ENCODE results near the gene APPBP2.

DNA sequence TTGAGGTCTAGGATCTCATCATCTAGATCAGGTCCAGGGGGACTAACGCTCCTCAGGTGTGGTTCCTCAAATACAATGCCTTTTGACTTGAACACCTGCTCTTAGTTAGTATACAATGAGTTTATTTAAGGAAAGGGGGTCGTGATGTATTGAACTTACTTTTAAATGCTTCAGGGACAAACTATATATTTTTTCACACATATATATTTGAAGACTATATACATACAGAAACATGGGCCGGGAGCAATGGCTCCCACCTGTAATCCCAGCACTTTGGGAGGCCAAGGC lies 122.6 kb downstream of the APPBP2 start:
- TF ChIP-seq, protein P1, sequence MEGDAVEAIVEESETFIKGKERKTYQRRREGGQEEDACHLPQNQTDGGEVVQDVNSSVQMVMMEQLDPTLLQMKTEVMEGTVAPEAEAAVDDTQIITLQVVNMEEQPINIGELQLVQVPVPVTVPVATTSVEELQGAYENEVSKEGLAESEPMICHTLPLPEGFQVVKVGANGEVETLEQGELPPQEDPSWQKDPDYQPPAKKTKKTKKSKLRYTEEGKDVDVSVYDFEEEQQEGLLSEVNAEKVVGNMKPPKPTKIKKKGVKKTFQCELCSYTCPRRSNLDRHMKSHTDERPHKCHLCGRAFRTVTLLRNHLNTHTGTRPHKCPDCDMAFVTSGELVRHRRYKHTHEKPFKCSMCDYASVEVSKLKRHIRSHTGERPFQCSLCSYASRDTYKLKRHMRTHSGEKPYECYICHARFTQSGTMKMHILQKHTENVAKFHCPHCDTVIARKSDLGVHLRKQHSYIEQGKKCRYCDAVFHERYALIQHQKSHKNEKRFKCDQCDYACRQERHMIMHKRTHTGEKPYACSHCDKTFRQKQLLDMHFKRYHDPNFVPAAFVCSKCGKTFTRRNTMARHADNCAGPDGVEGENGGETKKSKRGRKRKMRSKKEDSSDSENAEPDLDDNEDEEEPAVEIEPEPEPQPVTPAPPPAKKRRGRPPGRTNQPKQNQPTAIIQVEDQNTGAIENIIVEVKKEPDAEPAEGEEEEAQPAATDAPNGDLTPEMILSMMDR (IDR thresholded peaks at IDR 0.05) = no peak
- TF ChIP-seq POLR2A (IDR thresholded peaks at IDR 0.05) = no peak
